AG04450 (cell line): ENCODE results near the gene ADAM23. TPM values are rescaled to one million over a fixed set of nuclear protein-coding genes. Genes with fewer than 3 reads are reported as not detected.
"Not testable (repeated sequence)": the region's sequence is repeated elsewhere in the genome, so short reads cannot be mapped to it uniquely, and the experiment has no call there.

Experiments
- CTCF ChIA-PET: fragments of 300-600, 350-600 bp; formaldehyde crosslinking; extraction: SDS; loops from one replicate; lab custom pipeline; 2022; ENCODE audit warnings: antibody characterized with exemption, inconsistent platforms; lab: Charles Lee
- POLR2A ChIA-PET: fragments of 350-600 bp; formaldehyde crosslinking; extraction: SDS; loops from one replicate; lab custom pipeline; 2021; ENCODE audit warnings: antibody characterized with exemption, inconsistent platforms; lab: Yijun Ruan, JAX
- DNase-seq: peaks from one replicate; pipeline ENCODE4 v3.0.0-alpha.2; 2011; ENCODE audit warnings: low read depth, low spot score
- H3K27ac ChIP-seq: one replicate; pipeline ENCODE4 v1.5.1; 2012; ENCODE audit warnings: low read depth, low read length, control low read depth
- H3K27me3 ChIP-seq: one replicate; pipeline ENCODE4 v1.6.0; 2012; ENCODE audit warnings: low read length; ENCODE audit not compliant: control insufficient read depth, insufficient read depth
- H3K4me3 ChIP-seq: 2 replicates; pipeline ENCODE4 v1.5.1; 2011; ENCODE audit warnings: mild to moderate bottlenecking, low read depth, low read length, control low read depth
- H3K9me3 ChIP-seq: 2 replicates; pipeline ENCODE4 v1.5.1; 2012; ENCODE audit warnings: low read length; ENCODE audit not compliant: control insufficient read depth, insufficient read depth
- polyA minus RNA-seq: library from RNA; depleted of rRNA, polyadenylated mRNA; stranded (reverse); fragments of >200 nt; gene quantifications from 2 replicates; pipeline ENCODE4 v1.2.3, GENCODE V29; 2011; rRNA and poly(A)+ RNA removed
- polyA plus RNA-seq: library from polyadenylated mRNA; depleted of rRNA; stranded (reverse); fragments of >200 nt; gene quantifications from 2 replicates; pipeline ENCODE4 v1.2.3, GENCODE V29; 2011; rRNA removed
- TF ChIP-seq, protein P1 (sequence below): IDR thresholded peaks from 2 replicates; pipeline ENCODE4 v1.5.1; 2011; ENCODE audit warnings: low read depth, low read length, control low read depth, inconsistent platforms

Gene ADAM23
- polyA plus RNA-seq (6.6 and 7.1 TPM in 2 replicates), polyA minus RNA-seq (6.2 and 7.3 TPM in 2 replicates)

DNA sequence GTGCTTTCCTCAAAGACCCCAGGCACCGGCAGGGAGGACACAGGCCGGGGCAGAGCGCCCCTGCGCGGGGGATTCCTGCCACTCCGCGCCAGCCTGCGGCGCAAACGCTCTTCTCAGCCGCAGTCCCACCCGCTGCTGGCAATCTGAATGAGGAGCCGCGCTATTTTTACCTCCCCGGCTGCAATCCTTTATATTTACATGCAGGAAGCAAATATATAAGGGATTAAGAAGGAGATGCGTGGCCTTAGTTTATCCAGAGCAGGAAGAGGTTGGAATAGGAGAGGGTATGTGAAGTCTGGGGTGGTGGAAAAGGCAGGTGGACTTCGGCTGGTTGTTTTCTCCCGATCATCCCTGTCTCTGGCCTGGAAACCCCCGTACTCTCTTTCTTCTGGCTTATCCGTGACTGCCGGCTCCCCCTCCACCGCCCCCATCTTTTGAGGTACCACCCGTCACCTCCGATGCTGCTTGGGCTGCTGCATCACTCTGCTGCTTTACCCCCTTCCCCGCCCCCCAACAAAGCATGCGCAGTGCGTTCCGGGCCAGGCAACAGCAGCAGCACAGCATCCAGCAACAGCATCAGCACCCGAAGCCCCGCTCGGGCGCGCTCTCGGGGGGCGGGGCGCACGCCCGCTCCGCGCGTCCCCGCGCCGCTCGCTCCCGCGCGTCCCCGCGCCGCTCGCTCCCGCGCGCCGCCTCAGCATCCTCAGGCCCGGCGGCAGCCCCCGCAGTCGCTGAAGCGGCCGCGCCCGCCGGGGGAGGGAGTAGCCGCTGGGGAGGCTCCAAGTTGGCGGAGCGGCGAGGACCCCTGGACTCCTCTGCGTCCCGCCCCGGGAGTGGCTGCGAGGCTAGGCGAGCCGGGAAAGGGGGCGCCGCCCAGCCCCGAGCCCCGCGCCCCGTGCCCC lies at the start of gene ADAM23:
Gene ADAM23 (plus strand): TSS at position 700 of the 902 bp plus-strand sequence. CDS start 335 bp downstream, outside the sequence.
- ChIA-PET CTCF (no interaction called here), POLR2A (no interaction called here)
- no peak for DNase-seq
- H3K27ac ChIP-seq = no peak within 1 kb of the TSS
- peaks cover 24% of the 10 kb centered on the region for H3K27me3 ChIP-seq
- H3K9me3 ChIP-seq = no peaks in the 10 kb centered on the region
- TF ChIP-seq, protein P1, sequence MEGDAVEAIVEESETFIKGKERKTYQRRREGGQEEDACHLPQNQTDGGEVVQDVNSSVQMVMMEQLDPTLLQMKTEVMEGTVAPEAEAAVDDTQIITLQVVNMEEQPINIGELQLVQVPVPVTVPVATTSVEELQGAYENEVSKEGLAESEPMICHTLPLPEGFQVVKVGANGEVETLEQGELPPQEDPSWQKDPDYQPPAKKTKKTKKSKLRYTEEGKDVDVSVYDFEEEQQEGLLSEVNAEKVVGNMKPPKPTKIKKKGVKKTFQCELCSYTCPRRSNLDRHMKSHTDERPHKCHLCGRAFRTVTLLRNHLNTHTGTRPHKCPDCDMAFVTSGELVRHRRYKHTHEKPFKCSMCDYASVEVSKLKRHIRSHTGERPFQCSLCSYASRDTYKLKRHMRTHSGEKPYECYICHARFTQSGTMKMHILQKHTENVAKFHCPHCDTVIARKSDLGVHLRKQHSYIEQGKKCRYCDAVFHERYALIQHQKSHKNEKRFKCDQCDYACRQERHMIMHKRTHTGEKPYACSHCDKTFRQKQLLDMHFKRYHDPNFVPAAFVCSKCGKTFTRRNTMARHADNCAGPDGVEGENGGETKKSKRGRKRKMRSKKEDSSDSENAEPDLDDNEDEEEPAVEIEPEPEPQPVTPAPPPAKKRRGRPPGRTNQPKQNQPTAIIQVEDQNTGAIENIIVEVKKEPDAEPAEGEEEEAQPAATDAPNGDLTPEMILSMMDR = no peak
- peak within 1 kb of the TSS; percentile 62 for H3K4me3 ChIP-seq

DNA sequence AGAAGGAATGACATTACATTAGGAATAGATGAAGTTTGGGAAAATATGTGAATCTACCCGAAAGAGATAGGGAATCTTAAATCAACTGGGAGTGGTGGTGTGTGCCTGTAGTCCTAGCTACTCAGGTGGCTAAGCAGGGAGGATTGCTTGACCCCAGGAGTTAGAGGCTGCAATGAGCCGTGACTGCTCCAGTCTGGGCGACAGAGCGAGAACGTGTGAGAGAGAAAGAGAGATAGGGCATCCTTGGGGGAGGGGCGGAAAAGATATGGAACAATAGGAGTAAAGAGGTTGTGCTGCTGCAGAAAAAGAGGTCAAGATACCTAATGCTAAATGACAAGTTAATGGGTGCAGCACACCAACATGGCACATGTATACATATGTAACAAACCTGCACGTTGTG lies 47.1 kb upstream of the ADAM23 start:
- TF ChIP-seq, protein P1 = no peak
- no peaks in the 10 kb centered on the region for H3K9me3 ChIP-seq
- CTCF ChIA-PET = no interaction called here
- no peak overlapping the region for H3K4me3 ChIP-seq
- H3K27me3 ChIP-seq = no peaks in the 10 kb centered on the region
- POLR2A ChIA-PET = no interaction called here
- no peak for DNase-seq
- no peak overlapping the region for H3K27ac ChIP-seq

GRCh38 chr2:206402956-206403569 lies 40.3 kb upstream of the ADAM23 start:
- H3K27ac ChIP-seq, DNase-seq, H3K9me3 ChIP-seq, POLR2A ChIA-PET, H3K27me3 ChIP-seq, H3K4me3 ChIP-seq, CTCF ChIA-PET: not testable (repeated sequence)

- TF ChIP-seq, protein P1 = no peak
- no peaks in the 10 kb centered on the region for H3K27me3 ChIP-seq
- peaks cover 3% of the 10 kb centered on the region; the same call in 1 of the 2 replicates for H3K9me3 ChIP-seq
- ChIA-PET CTCF (no interaction called here), POLR2A (no interaction called here)
- H3K27ac ChIP-seq = no peak overlapping the region
- DNase-seq = no peak
- no peak overlapping the region for H3K4me3 ChIP-seq
These were observed 34.7 kb upstream of the ADAM23 start for GRCh38 chr2:206408323-206409320.

- CTCF ChIA-PET = no interaction called here
- DNase-seq = no peak
- H3K27ac ChIP-seq = no peak overlapping the region
These were observed 32.6 kb upstream of the ADAM23 start for GRCh38 chr2:206410714-206411113.

More at GRCh38 chr2:206410714-206411113, 32.6 kb upstream of the ADAM23 start:
- peaks cover 3% of the 10 kb centered on the region; the same call in 1 of the 2 replicates for H3K9me3 ChIP-seq
- H3K27me3 ChIP-seq = no peaks in the 10 kb centered on the region
- POLR2A ChIA-PET = no interaction called here
- TF ChIP-seq, protein P1 = no peak
- H3K4me3 ChIP-seq = no peak overlapping the region
